ENCODE data around the gene SHISA9. TPM values are rescaled to one million over a fixed set of nuclear protein-coding genes. Genes with fewer than 3 reads are reported as not detected.

The SHISA9 gene
- total and polyA plus RNA-seq, 8 donors: 0.15 to 1.3 (median 0.38) TPM; not detected in 4

GRCh38 chr16:13049688-13050087, 148.3 kb downstream of the SHISA9 start:
- Histone ChIP-seq H3K4me1 (no peaks in the 10 kb centered on the region), H3K4me3 (no peak overlapping the region), H3K27ac (no peak overlapping the region), H3K36me3 (no peaks in the 10 kb centered on the region), H3K9me3 (peaks cover 3 to 17% (median 12%) of the 10 kb centered on the region in 4 donors), H3K27me3 (no peaks in the 10 kb centered on the region)
- 83 to 92% (median 91%) methylated on average over 3 of the region's 3 CpGs for WGBS, 5 donors
- TF ChIP-seq EP300 (IDR thresholded peaks at IDR 0.05) (no peak), POLR2AphosphoS5 (IDR thresholded peaks at IDR 0.05) (no peak), POLR2A (IDR thresholded peaks at IDR 0.05) (no peak)
- TF ChIP-seq, protein P1, sequence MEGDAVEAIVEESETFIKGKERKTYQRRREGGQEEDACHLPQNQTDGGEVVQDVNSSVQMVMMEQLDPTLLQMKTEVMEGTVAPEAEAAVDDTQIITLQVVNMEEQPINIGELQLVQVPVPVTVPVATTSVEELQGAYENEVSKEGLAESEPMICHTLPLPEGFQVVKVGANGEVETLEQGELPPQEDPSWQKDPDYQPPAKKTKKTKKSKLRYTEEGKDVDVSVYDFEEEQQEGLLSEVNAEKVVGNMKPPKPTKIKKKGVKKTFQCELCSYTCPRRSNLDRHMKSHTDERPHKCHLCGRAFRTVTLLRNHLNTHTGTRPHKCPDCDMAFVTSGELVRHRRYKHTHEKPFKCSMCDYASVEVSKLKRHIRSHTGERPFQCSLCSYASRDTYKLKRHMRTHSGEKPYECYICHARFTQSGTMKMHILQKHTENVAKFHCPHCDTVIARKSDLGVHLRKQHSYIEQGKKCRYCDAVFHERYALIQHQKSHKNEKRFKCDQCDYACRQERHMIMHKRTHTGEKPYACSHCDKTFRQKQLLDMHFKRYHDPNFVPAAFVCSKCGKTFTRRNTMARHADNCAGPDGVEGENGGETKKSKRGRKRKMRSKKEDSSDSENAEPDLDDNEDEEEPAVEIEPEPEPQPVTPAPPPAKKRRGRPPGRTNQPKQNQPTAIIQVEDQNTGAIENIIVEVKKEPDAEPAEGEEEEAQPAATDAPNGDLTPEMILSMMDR (IDR thresholded peaks at IDR 0.05): no peak
- no peak for DNase-seq
- intact Hi-C loops (cut with DNase I; ENCODE audit: low total_unique reads): no loop called here

DNA sequence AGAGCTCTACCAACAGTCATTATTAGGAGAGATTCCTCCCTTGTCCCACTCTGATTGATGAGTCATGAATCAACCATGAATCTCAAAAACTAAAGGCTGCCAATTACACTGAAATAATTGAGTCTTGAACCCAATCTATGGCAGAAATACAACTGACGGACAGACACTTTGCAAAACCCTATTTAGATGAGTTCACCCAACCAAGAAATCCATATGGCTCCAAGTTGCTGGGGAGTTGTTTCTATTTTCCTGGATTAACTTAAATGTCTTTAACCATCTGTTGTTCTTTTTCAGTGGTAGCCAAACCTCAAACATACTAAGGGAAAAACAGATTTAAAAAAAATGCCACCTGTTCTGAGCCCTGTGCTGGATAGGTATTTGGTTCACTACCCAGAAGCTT, 151.0 kb downstream of the SHISA9 start:
- Histone ChIP-seq H3K9me3 (peaks cover 3 to 19% (median 13%) of the 10 kb centered on the region in 4 donors), H3K27me3 (no peaks in the 10 kb centered on the region), H3K4me1 (no peaks in the 10 kb centered on the region), H3K27ac (no peak overlapping the region), H3K4me3 (no peak overlapping the region), H3K36me3 (no peaks in the 10 kb centered on the region)
- intact Hi-C loops (cut with DNase I; ENCODE audit: low total_unique reads): no loop called here
- TF ChIP-seq, protein P1 (IDR thresholded peaks at IDR 0.05): no peak
- no peak for TF ChIP-seq POLR2AphosphoS5 (IDR thresholded peaks at IDR 0.05)
- no peak for TF ChIP-seq EP300 (IDR thresholded peaks at IDR 0.05)
- no peak for TF ChIP-seq POLR2A (IDR thresholded peaks at IDR 0.05)
- 73 to 87% (median 82%) methylated on average over 1 of the region's 1 CpG for WGBS, 5 donors
- no peak for DNase-seq

GRCh38 chr16:13055480-13055879, 154.1 kb downstream of the SHISA9 start:
- intact Hi-C loops (cut with DNase I; ENCODE audit: low total_unique reads): no loop called here
- Histone ChIP-seq H3K27ac (no peak overlapping the region), H3K27me3 (no peaks in the 10 kb centered on the region), H3K9me3 (peaks cover 0 to 6% (median 1%) of the 10 kb centered on the region in 4 donors), H3K4me3 (no peak overlapping the region), H3K4me1 (no peaks in the 10 kb centered on the region), H3K36me3 (no peaks in the 10 kb centered on the region)
- DNase-seq: no peak
- TF ChIP-seq POLR2A (IDR thresholded peaks at IDR 0.05) (no peak), EP300 (IDR thresholded peaks at IDR 0.05) (no peak), POLR2AphosphoS5 (IDR thresholded peaks at IDR 0.05) (no peak)
- TF ChIP-seq, protein P1 (IDR thresholded peaks at IDR 0.05): no peak
- WGBS, 5 donors: 75 to 86% (median 79%) methylated on average over 3 of the region's 3 CpGs

DNA sequence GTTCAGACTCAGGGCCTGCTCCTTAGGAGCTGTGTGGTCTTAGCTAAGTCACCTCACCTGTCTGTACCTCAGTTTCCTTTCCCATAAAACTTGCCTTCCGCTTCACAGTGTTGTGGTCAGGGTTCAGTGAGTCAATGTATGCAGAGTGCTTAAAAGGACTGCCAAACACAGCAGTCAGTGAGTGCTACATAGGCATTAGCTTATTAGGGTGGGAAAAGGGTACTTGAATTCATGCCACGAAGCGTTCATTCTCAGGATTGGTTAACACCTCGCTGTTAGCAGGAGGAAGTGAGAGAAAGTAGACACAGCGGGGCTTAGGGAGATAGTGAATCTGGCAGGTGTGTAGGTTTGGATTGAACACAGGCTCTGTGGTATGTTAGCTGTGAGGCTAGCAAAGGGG, 155.2 kb downstream of the SHISA9 start:
- H3K4me3 ChIP-seq: no peak overlapping the region
- no peak overlapping the region for H3K27ac ChIP-seq
- intact Hi-C loops (cut with DNase I; ENCODE audit: low total_unique reads): no loop called here
- WGBS, 5 donors: 68 to 79% (median 75%) methylated on average over 5 of the region's 5 CpGs
- TF ChIP-seq, protein P1 (IDR thresholded peaks at IDR 0.05): no peak
- TF ChIP-seq POLR2AphosphoS5 (IDR thresholded peaks at IDR 0.05) (no peak), EP300 (IDR thresholded peaks at IDR 0.05) (no peak), POLR2A (IDR thresholded peaks at IDR 0.05) (no peak)
- H3K36me3 ChIP-seq: no peaks in the 10 kb centered on the region
- H3K4me1 ChIP-seq: no peaks in the 10 kb centered on the region
- peaks cover 0 to 5% (median 0%) of the 10 kb centered on the region in 4 donors for H3K9me3 ChIP-seq
- no peak for DNase-seq
- H3K27me3 ChIP-seq: no peaks in the 10 kb centered on the region

All from stomach (tissue), 9 donors.